ENCODE results near the gene FBN3.

The FBN3 gene

GRCh38 chr19:8148088-8148409 lies 1.3 kb downstream of the FBN3 start:
- DNase-seq, result no peak

- DNase-seq, result no peak
Measured at GRCh38 chr19:8147582-8147978, 1.8 kb downstream of the FBN3 start.

GRCh38 chr19:8146877-8147581 lies 2.4 kb downstream of the FBN3 start:
- DNase-seq, result no peak

- DNase-seq, result no peak
Measured at GRCh38 chr19:8144273-8144995, 5.0 kb downstream of the FBN3 start.

GRCh38 chr19:8143041-8143440 lies 6.4 kb downstream of the FBN3 start:
- no peak for DNase-seq

GRCh38 chr19:8142513-8142900 lies 6.9 kb downstream of the FBN3 start:
- DNase-seq, result no peak

- DNase-seq, result no peak
Measured at GRCh38 chr19:8141726-8142512, 7.5 kb downstream of the FBN3 start.

GRCh38 chr19:8138201-8138600 lies 11.2 kb downstream of the FBN3 start:
- DNase-seq, result no peak

GRCh38 chr19:8137425-8137824 lies 12.0 kb downstream of the FBN3 start:
- no peak for DNase-seq

GRCh38 chr19:8135946-8136618 lies 13.3 kb downstream of the FBN3 start:
- DNase-seq, result no peak

GRCh38 chr19:8132858-8133458 lies 16.4 kb downstream of the FBN3 start:
- no peak for DNase-seq

- no peak for DNase-seq
Measured at GRCh38 chr19:8131517-8131916, 17.9 kb downstream of the FBN3 start.

GRCh38 chr19:8129061-8129618 lies 20.3 kb downstream of the FBN3 start:
- no peak for DNase-seq

GRCh38 chr19:8128551-8128950 lies 20.8 kb downstream of the FBN3 start:
- DNase-seq, result no peak

GRCh38 chr19:8127311-8127710 lies 22.1 kb downstream of the FBN3 start:
- DNase-seq, result no peak

GRCh38 chr19:8126511-8126910 lies 22.9 kb downstream of the FBN3 start:
- DNase-seq, result no peak

- no peak for DNase-seq
Measured at GRCh38 chr19:8126008-8126407, 23.4 kb downstream of the FBN3 start.

- DNase-seq, result no peak
Measured at GRCh38 chr19:8123683-8124082, 25.7 kb downstream of the FBN3 start.

- no peak for DNase-seq
Measured at GRCh38 chr19:8120636-8121480, 28.5 kb downstream of the FBN3 start.

- DNase-seq, result no peak
Measured at GRCh38 chr19:8117991-8118390, 31.4 kb downstream of the FBN3 start.

GRCh38 chr19:8116437-8117293 lies 32.7 kb downstream of the FBN3 start:
- DNase-seq, result no peak

Measured in NCI-H82 (cell line).